Upper lobe of left lung (tissue), 6 donors: Measurements from ENCODE around the gene MED1. TPM values are rescaled to one million over a fixed set of nuclear protein-coding genes. Genes with fewer than 3 reads are reported as not detected.
A peak's percentile ranks its signal among the peaks of the same experiment; 100 is the strongest.

Experiments used
- ATAC-seq, 2 donors: fragments of 200-7000 bp; cut with Tn5 transposase; one replicate each; pipeline ENCODE4 v1.9.1; 2022; ENCODE audit warnings: mild to moderate bottlenecking in 2 of 2, moderate library complexity in 2 of 2; ENCODE audit not compliant: low FRiP score in 2 of 2
- DNase-seq, 2 donors: peaks; one replicate each; pipeline ENCODE4 v3.0.0-alpha.2; 2019 to 2020
- H3K27ac ChIP-seq, 4 donors: fragments of 200-600 bp; sonication (generic); one replicate each; pipeline ENCODE4 v1.5.1; 2016 to 2019
- H3K27me3 ChIP-seq, 4 donors: fragments of 200-600 bp; sonication (generic); one replicate each; pipeline ENCODE4 v1.5.1; 2017 to 2019
- H3K36me3 ChIP-seq, 4 donors: fragments of 200-600 bp; sonication (generic); one replicate each; pipeline ENCODE4 v1.5.1; 2016 to 2019
- H3K4me1 ChIP-seq, 4 donors: fragments of 200-600 bp; sonication (generic); one replicate each; pipeline ENCODE4 v1.5.1; 2018 to 2019
- H3K4me3 ChIP-seq, 4 donors: fragments of 200-600 bp; sonication (generic); one replicate each; pipeline ENCODE4 v1.5.1; 2017 to 2019; ENCODE audit warnings: mild to moderate bottlenecking in 2 of 4, moderate library complexity in 1 of 4
- H3K9me3 ChIP-seq, 4 donors: fragments of 200-600 bp; sonication (generic); one replicate each; pipeline ENCODE4 v1.5.1; 2018 to 2019
- CTCF ChIP-seq, 6 experiments: fragments of 450-650 bp in 4 of 6; fragments of 200-600 bp in 2 of 6; sonication (generic) in 2 of 6; IDR thresholded peaks; one replicate each; pipeline ENCODE4 v1.5.1; 2016 to 2019; ENCODE audit warnings: antibody characterized with exemption in 6 of 6
- EP300 ChIP-seq, 4 donors: sonication (generic); formaldehyde crosslinking; IDR thresholded peaks; one replicate each; pipeline ENCODE4 v1.5.1; 2017; ENCODE audit warnings: antibody characterized with exemption in 4 of 4, control low read depth in 2 of 4
- POLR2A ChIP-seq, 4 donors: fragments of 450-650 bp; IDR thresholded peaks; one replicate each; pipeline ENCODE4 v1.5.1; 2016 to 2017; ENCODE audit warnings: antibody characterized with exemption in 4 of 4, mild to moderate bottlenecking in 2 of 4
- POLR2AphosphoS5 ChIP-seq, 2 donors: sonication (generic); formaldehyde crosslinking; IDR thresholded peaks; one replicate each; pipeline ENCODE4 v1.5.1; 2017; ENCODE audit warnings: antibody characterized with exemption in 2 of 2
- WGBS, 2 donors: methylation state at CpG; one replicate each; pipeline ENCODE4 v1.1.5; 2017 to 2018; 5-methylcytosine and 5-hydroxymethylcytosine counted together
- total RNA-seq, 6 donors: library from RNA; depleted of rRNA in 4 of 6; stranded (reverse); fragments of >200 nt in 4 of 6; gene quantifications; one replicate each; pipeline versions ENCODE4 v1.1.0 to v1.2.1, GENCODE V29; 2016 to 2021
- donor health status: DM: no; HTN: no; CAD: no; lungs with moderate emphysema.
- donor health status: DM: no; HTN: yes; CAD: no; lungs with severe emphysema.

Gene MED1
- total RNA-seq, 6 donors from 2014 or later: 12.8 to 33.1 (median 24.6) TPM

- DNase-seq (no peak), ATAC-seq (no peak)
- H3K4me3 ChIP-seq: no peak overlapping the region
- peaks cover 0 to 43% (median 29%) of the 10 kb centered on the region in 4 donors for H3K36me3 ChIP-seq
- TF ChIP-seq CTCF (IDR thresholded peaks at IDR 0.05): no peak
- no peak for TF ChIP-seq POLR2A (IDR thresholded peaks at IDR 0.05)
- no peak for TF ChIP-seq POLR2AphosphoS5 (IDR thresholded peaks at IDR 0.05)
- TF ChIP-seq EP300 (IDR thresholded peaks at IDR 0.05): no peak
- no peaks in the 10 kb centered on the region for H3K9me3 ChIP-seq
- peaks cover 9 to 15% (median 12%) of the 10 kb centered on the region in 4 donors for H3K4me1 ChIP-seq
- 77 to 84% methylated on average over 6 of the region's 6 CpGs for WGBS, 2 donors
- H3K27me3 ChIP-seq: no peaks in the 10 kb centered on the region
- no peak overlapping the region for H3K27ac ChIP-seq
Measured at GRCh38 chr17:39404542-39405378, 46.3 kb downstream of the MED1 start.

GRCh38 chr17:39402890-39403605 lies 48.0 kb downstream of the MED1 start:
- Histone ChIP-seq H3K4me3 (no peak overlapping the region), H3K27me3 (no peaks in the 10 kb centered on the region), H3K36me3 (peaks cover 0 to 26% (median 12%) of the 10 kb centered on the region in 4 donors), H3K27ac (no peak overlapping the region), H3K4me1 (peaks cover 21 to 32% (median 22%) of the 10 kb centered on the region in 4 donors), H3K9me3 (no peaks in the 10 kb centered on the region)
- WGBS, 2 donors: 65 to 67% methylated on average over 22 of the region's 22 CpGs
- ATAC-seq (no peak), DNase-seq (peak in 1 of 2 donors; percentile 78)
- TF ChIP-seq POLR2AphosphoS5 (IDR thresholded peaks at IDR 0.05): no peak
- no peak for TF ChIP-seq POLR2A (IDR thresholded peaks at IDR 0.05)
- no peak for TF ChIP-seq CTCF (IDR thresholded peaks at IDR 0.05)
- no peak for TF ChIP-seq EP300 (IDR thresholded peaks at IDR 0.05)

GRCh38 chr17:39402244-39402889 lies 48.7 kb downstream of the MED1 start:
- H3K4me3 ChIP-seq: peak overlapping the region; percentile 76 to 99 (median 94)
- H3K27me3 ChIP-seq: no peaks in the 10 kb centered on the region
- 0 to 1% methylated on average over 6 to 35 of the region's 53 CpGs for WGBS, 2 donors
- peaks cover 0 to 19% (median 5%) of the 10 kb centered on the region in 4 donors for H3K36me3 ChIP-seq
- peak overlapping the region; percentile 88 to 94 (median 90) for H3K27ac ChIP-seq
- H3K9me3 ChIP-seq: no peaks in the 10 kb centered on the region
- TF ChIP-seq POLR2AphosphoS5 (IDR thresholded peaks at IDR 0.05) (no peak), POLR2A (IDR thresholded peaks at IDR 0.05) (no peak), EP300 (IDR thresholded peaks at IDR 0.05) (no peak), CTCF (IDR thresholded peaks at IDR 0.05) (no peak)
- DNase-seq (peak; percentile 96 to 97), ATAC-seq (peak; percentile 90 to 95)
- H3K4me1 ChIP-seq: peaks cover 21 to 38% (median 24%) of the 10 kb centered on the region in 4 donors

- DNase-seq (peak; percentile 94 to 97), ATAC-seq (peak; percentile 95 to 96)
- H3K4me1 ChIP-seq: peaks cover 21 to 38% (median 27%) of the 10 kb centered on the region in 4 donors
- H3K27me3 ChIP-seq: no peaks in the 10 kb centered on the region
- no peaks in the 10 kb centered on the region for H3K9me3 ChIP-seq
- H3K4me3 ChIP-seq: peak within 1 kb of the TSS; percentile 76 to 99 (median 94)
- H3K27ac ChIP-seq: peak within 1 kb of the TSS; percentile 88 to 94 (median 90)
- TF ChIP-seq EP300 (IDR thresholded peaks at IDR 0.05) (peak in 1 of 4 donors; percentile 6), POLR2A (IDR thresholded peaks at IDR 0.05) (peak in 3 of 4 donors; percentile 60 to 93 (median 88)), POLR2AphosphoS5 (IDR thresholded peaks at IDR 0.05) (peak in 1 of 2 donors; percentile 94), CTCF (IDR thresholded peaks at IDR 0.05) (peak in 2 of 6 experiments; percentile 29 to 30)
- peaks cover 0 to 14% (median 1%) of the 10 kb centered on the region in 4 donors for H3K36me3 ChIP-seq
- 0 to 1% methylated on average over 36 to 52 of the region's 86 CpGs for WGBS, 2 donors
Measured at GRCh38 chr17:39401412-39402243, 49.4 kb downstream of the MED1 start, which contains the start of gene FBXL20. FBXL20 (minus strand) TSS chr17:39401626; CDS start chr17:39401402, 224 bp downstream.
